GM10847 (cell line): ENCODE results near the gene RASAL2.

ENCODE experiments used
- POLR2A ChIP-seq: IDR thresholded peaks from 2 replicates; pipeline ENCODE4 v1.6.1; 2011; ENCODE audit not compliant: insufficient read length; ENCODE audit errors: extremely low read depth

Gene RASAL2

GRCh38 chr1:178497903-178498478 is 404.1 kb downstream of the RASAL2 start:
- TF ChIP-seq POLR2A = no peak

- TF ChIP-seq POLR2A = no peak
Observed at GRCh38 chr1:178498896-178499675, 405.2 kb downstream of the RASAL2 start.

GRCh38 chr1:178500091-178500770 is 406.3 kb downstream of the RASAL2 start:
- TF ChIP-seq POLR2A = no peak

GRCh38 chr1:178500936-178501554 is 407.1 kb downstream of the RASAL2 start:
- TF ChIP-seq POLR2A = no peak

GRCh38 chr1:178501705-178502329 is 407.9 kb downstream of the RASAL2 start:
- TF ChIP-seq POLR2A = no peak

GRCh38 chr1:178502330-178502714 is 408.4 kb downstream of the RASAL2 start:
- TF ChIP-seq POLR2A = no peak

- no peak for TF ChIP-seq POLR2A
Observed at GRCh38 chr1:178502856-178503255, 409.0 kb downstream of the RASAL2 start.

- no peak for TF ChIP-seq POLR2A
Observed at GRCh38 chr1:178503849-178504248, 409.9 kb downstream of the RASAL2 start.

GRCh38 chr1:178504286-178504685 is 410.4 kb downstream of the RASAL2 start:
- no peak for TF ChIP-seq POLR2A

- no peak for TF ChIP-seq POLR2A
Observed at GRCh38 chr1:178506177-178506576, 412.3 kb downstream of the RASAL2 start.

GRCh38 chr1:178506669-178507068 is 412.8 kb downstream of the RASAL2 start:
- TF ChIP-seq POLR2A = no peak

GRCh38 chr1:178509414-178510007 is 415.6 kb downstream of the RASAL2 start:
- TF ChIP-seq POLR2A = no peak

GRCh38 chr1:178510155-178510554 is 416.3 kb downstream of the RASAL2 start:
- TF ChIP-seq POLR2A = no peak

- TF ChIP-seq POLR2A = no peak
Observed at GRCh38 chr1:178512566-178513277, 418.8 kb downstream of the RASAL2 start, which contains the start of gene TEX35. Gene TEX35 (plus strand): TSS chr1:178513109. CDS start chr1:178513189, 80 bp downstream.
